Measurements from ENCODE around the gene ADAR.

The ADAR gene

DNA sequence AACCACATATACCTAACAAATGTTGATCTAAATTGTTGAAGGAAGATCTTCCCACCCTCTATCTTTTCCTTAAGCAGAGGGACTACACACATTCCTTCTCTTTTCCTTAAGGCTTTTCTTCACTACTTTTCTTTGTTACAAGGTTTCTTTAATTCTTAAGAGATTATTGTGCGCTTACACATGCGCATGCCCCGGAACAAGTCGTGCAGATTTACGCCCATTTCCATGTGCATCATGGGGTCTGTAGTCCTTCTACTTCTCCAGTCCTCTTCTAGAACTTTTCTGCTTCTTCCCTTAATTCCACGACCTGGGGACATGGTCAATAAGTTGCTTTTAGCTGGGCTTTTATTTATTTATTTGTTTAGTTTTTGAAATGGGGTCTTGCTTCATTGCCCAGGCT is 42.1 kb downstream of the ADAR start:
- no peak for ATAC-seq
- Mint-ChIP-seq H3K27ac (no peak overlapping the region), H3K36me3 (no peaks in the 10 kb centered on the region), H3K4me1 (peaks cover 12% of the 10 kb centered on the region), H3K27me3 (peaks cover 28% of the 10 kb centered on the region), H3K4me3 (no peak overlapping the region), H3K9me3 (no peaks in the 10 kb centered on the region)

DNA sequence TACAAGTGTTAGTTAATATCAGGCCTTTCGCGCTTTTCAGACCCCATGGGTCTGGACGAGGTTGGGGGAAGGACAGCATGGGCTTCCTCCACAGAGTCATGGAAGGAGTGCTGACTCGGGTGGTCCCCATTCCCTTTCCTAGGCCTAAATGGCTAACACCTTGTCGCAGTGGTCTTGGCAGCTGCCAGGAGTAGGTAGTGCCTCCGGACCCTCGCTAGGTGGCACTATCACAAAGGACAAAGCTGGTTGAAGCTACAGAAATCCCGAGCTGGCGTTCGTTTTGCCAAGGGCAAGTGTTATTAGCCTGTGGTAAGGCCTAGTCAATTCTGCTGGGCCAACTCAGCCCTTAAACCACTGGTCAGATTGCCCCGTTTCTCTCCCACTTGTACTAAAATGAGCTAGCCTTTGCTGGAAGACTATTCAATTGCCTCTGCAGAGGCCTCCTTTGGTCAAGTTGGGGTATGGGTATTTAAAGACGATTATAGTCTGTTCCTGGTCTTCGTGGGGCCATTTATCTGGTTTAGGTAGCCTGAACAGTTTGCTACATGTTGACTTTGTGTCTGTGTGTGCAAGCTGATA is 48.4 kb downstream of the ADAR start:
- Mint-ChIP-seq H3K36me3 (peaks cover 15% of the 10 kb centered on the region), H3K9me3 (no peaks in the 10 kb centered on the region), H3K27ac (peak overlapping the region; percentile 85), H3K4me1 (peaks cover 25% of the 10 kb centered on the region), H3K4me3 (peak overlapping the region; percentile 77), H3K27me3 (no peaks in the 10 kb centered on the region)
- peak; percentile 72 for ATAC-seq

DNA sequence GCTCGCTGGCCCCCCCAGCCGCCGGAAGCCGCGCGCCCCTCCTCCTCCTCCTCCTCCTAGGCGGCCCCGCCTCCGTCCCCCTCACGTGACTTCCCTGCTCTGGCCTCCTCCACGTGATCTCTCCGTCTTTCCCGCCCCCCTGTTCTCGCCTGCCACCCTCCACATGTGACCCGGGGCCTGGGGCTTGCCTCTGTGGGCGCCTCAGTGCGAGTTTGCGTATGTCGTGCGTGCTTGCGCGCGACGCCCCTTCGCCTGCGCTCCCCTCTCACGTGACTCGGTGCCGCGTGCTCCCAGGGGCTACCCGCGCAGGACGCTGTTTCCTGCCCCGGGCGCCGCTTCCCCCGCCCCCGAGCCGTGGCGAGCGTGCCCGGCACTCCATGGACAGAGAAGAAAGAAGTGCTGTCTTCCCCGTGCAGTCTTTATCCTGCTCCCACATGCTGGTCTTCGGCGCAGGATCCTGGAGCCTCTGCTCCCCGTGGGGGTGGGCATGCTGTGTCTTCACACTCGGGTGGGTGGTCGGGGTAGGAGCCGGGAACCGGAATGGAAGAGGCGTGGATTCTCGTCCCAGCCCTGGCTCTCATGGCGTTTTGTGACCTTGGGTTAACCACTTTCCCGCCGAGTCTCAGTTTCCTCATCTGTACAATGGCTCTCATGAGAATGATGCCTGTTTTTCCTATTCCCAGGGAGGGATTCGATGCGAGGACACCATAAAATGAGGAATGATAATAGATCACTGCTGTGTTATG is 49.1 kb downstream of the ADAR start:
- peak; percentile 96 for ATAC-seq
- Mint-ChIP-seq H3K27ac (peak overlapping the region; percentile 85), H3K4me3 (peak overlapping the region; percentile 77), H3K36me3 (peaks cover 18% of the 10 kb centered on the region), H3K27me3 (no peaks in the 10 kb centered on the region), H3K4me1 (peaks cover 25% of the 10 kb centered on the region), H3K9me3 (no peaks in the 10 kb centered on the region)

DNA sequence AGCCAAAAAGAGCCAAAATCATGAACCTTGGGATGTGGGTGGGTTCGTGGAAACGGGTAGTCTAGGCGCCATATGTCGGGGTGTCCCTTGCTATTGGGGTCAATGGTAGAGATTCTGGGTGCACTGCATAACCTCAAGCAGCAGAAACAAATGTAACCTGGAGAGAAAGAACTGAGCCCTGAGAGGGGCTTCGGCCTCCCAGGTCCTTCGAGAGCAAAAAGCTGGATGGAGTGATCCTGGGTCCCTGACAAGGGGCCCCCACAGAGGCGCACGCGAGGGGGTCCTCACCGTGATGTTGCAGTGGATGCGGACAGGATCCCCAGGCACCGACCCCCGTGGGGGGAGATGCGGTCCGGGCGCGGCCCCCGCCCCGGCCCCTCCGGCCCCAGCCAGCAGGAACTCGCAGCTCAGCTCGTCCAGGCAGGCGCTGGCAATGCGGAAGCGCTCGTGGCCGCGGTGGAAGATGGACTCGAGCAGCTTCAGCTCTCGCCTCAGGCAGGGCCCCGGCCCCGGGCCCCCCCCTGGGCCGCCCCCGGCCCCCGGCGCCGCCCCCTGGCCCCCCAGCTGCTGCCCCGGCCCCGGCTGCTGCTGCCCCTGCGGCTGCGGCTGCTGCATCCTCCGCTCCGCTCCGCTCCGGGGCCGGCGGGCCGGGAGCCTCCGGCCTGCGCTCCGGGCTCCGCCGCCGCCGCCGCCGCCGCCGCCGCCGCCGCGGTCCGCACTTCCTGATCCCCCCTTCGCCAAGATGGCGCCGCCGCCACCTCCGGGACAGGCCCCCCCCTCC is 49.9 kb downstream of the ADAR start, which contains the start of gene UBE2Q1:
Gene UBE2Q1, minus strand, starts transcription at position 724 of the 781 bp plus-strand sequence. Its CDS starts 109 bp downstream, at position 615.
- ATAC-seq: peak; percentile 29
- H3K4me1 Mint-ChIP-seq: peaks cover 25% of the 10 kb centered on the region
- no peaks in the 10 kb centered on the region for H3K27me3 Mint-ChIP-seq
- H3K9me3 Mint-ChIP-seq: no peaks in the 10 kb centered on the region
- peak within 1 kb of the TSS; percentile 86 for H3K4me3 Mint-ChIP-seq
- peaks cover 26% of the 10 kb centered on the region for H3K36me3 Mint-ChIP-seq
- H3K27ac Mint-ChIP-seq: peak within 1 kb of the TSS; percentile 85

DNA sequence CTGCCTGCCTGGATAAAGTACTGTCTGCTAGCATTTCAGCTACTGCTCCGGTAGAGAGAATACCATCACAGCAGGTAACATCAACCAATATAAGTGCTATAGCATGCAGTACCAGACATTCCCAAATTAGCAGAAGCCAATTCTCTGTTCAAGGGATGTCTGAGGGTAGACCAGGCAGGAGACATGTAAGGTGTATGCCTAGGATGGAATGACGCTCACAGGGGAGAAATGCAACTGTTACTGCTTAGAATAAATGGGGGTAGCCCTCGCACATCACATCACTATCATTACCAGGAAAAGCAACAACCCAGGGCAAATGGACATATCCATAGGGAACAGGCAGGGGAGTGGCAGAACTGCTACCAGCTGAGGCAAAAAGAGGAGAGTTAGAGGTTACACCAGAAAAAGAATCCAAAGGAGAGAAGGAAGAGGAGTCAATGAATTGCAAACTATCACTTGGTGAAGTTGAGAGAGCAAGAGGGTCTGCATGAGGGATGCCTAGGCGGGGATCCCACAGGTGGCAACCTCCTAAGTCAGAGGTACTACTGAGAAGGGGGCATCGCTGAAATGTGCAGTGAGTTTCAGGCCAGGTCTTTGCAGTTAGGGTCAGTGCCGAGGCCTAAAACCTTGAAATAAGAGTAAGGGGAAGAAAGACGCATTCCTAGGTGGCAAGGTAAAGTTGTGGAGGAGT is 50.6 kb downstream of the ADAR start:
- Mint-ChIP-seq H3K4me3 (peak overlapping the region; percentile 86), H3K27me3 (no peaks in the 10 kb centered on the region), H3K4me1 (peaks cover 25% of the 10 kb centered on the region), H3K9me3 (no peaks in the 10 kb centered on the region), H3K36me3 (peaks cover 31% of the 10 kb centered on the region), H3K27ac (peak overlapping the region; percentile 85)
- ATAC-seq: no peak

DNA sequence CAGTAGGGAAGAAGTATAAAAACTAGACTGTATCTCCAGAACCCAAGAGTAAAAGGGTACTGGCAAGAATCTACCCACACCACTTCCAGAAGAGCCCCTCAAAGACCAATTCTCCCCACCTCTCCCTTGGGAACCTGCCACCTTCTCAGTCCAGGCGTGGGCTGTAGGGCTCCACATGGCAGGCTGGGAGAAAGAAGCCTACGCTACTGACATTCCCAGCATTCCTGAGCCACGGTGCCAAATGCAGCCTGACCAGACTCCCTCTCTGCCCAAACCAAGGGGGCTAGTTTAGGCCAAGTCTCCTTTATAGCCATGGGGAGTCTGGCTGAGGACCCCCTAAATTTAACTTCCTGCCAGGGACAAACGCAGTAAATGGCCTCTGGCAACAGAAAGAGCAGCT is 51.6 kb downstream of the ADAR start:
- no peaks in the 10 kb centered on the region for H3K9me3 Mint-ChIP-seq
- no peak for ATAC-seq
- no peaks in the 10 kb centered on the region for H3K27me3 Mint-ChIP-seq
- H3K4me1 Mint-ChIP-seq: peaks cover 30% of the 10 kb centered on the region
- peaks cover 40% of the 10 kb centered on the region for H3K36me3 Mint-ChIP-seq
- peak overlapping the region; percentile 33 for H3K4me3 Mint-ChIP-seq
- H3K27ac Mint-ChIP-seq: peak overlapping the region; percentile 85

DNA sequence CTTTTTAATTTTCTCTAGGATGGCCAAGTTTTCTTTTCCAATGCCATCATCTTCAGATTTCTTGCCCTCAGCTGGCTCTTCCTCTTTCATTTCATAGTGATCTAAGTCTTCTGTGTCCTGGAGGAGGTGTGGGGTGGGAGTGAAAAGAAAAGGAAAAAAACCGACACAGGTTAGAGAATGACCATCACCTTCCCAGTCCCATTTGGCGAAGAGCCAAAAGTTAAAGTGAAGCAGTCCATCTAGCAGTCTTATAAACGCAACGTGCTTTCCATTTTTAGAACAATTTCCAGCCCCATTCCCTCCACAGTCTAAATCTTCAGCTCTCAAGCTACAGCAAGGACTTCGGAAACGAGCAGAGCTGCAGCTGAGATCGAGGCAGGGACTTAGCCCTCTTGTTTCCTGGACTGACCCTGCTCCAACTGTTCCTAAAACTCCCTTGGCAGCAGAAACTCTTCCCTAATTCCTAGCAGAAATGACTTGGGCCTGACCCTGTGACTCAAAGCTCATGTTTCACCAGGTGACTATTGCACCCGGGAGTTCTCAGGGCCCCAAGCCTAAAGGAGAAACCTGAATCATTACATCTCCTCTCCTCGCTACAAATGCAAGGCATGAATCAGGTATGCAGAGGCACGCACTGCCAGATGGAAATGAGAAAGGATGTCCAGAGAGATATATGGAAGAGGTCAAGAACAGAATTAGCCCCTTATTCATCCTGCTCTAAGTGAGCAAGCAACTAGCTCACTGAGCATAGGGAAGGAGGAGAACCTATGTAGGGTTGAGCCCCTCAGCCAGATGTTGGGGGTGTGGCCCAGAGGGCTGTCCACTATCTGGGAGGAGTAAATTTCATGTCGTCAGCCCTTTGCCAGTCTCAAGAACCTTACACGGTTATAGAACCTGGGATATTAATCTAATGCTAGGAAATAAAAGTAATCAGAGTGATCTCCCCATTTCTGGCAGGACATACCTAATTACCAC is 54.6 kb downstream of the ADAR start:
- no peak overlapping the region for H3K27ac Mint-ChIP-seq
- peaks cover 64% of the 10 kb centered on the region for H3K36me3 Mint-ChIP-seq
- H3K4me1 Mint-ChIP-seq: peaks cover 44% of the 10 kb centered on the region
- H3K4me3 Mint-ChIP-seq: no peak overlapping the region
- ATAC-seq: no peak
- no peaks in the 10 kb centered on the region for H3K9me3 Mint-ChIP-seq
- H3K27me3 Mint-ChIP-seq: no peaks in the 10 kb centered on the region

DNA sequence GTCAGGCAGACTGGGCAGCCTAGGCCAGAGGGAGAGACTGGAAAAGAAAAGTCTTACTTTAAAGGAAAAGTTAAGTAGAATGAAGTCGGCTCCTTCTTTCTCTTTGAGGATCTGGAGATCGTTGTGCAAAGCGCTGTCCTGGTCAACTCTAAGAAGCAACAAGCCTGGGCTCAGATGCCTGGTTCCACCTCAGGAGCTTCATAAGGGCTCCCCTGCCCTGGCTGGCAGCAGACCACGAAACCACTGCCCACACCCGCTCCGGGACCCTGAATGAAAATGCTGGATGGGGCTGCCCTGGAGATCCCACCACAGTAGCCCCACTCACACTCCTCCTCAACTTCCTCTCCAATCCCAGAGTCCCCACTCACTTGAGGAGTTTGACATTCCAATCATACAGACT is 56.0 kb downstream of the ADAR start:
- no peak overlapping the region for H3K27ac Mint-ChIP-seq
- H3K4me1 Mint-ChIP-seq: peaks cover 34% of the 10 kb centered on the region
- no peaks in the 10 kb centered on the region for H3K27me3 Mint-ChIP-seq
- H3K4me3 Mint-ChIP-seq: no peak overlapping the region
- ATAC-seq: no peak
- H3K36me3 Mint-ChIP-seq: peaks cover 64% of the 10 kb centered on the region
- no peaks in the 10 kb centered on the region for H3K9me3 Mint-ChIP-seq

DNA sequence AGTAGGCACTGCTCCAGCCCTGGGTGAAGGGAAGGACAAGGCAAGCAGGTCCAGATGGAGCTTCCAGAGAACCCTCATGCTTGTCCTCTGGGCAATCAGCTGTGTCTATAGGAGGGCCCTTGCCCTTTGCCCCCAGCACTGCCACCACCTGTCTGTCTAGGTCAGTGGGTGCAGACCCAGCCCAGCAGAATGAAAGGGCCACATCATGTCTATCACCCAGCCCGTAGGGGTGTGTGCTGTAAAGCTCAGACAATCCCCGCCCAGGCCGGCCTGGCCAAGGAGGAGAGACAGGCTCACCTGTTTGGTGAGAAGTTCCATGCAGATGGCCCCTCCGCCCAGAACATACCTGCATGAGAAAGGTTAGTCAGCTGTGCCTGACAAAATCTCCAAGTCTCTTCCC is 56.5 kb downstream of the ADAR start:
- H3K36me3 Mint-ChIP-seq: peaks cover 64% of the 10 kb centered on the region
- no peaks in the 10 kb centered on the region for H3K27me3 Mint-ChIP-seq
- no peak for ATAC-seq
- H3K9me3 Mint-ChIP-seq: no peaks in the 10 kb centered on the region
- H3K4me1 Mint-ChIP-seq: peaks cover 31% of the 10 kb centered on the region
- H3K27ac Mint-ChIP-seq: no peak overlapping the region
- no peak overlapping the region for H3K4me3 Mint-ChIP-seq

DNA sequence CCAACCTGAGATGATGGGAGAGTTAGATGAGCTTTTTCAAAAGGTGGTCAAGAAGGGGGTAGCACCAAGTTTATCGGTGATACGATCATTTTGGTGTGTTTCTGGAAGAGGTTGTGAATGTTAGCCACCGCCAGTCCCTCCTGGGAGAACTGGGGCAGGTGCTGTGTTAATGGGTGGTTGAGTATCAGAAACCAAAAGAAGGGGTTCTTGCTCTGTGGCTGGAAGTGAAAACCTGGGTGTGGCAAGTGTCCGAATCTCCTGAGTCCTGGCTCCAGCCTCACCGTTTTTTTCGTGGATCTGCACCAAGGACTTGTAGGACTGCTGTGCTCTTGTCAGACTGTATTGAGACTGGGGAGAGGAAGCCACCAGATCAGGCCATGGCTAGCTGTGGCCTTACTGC is 57.3 kb downstream of the ADAR start:
- Mint-ChIP-seq H3K9me3 (no peaks in the 10 kb centered on the region), H3K4me3 (no peak overlapping the region), H3K27ac (no peak overlapping the region), H3K36me3 (peaks cover 60% of the 10 kb centered on the region), H3K27me3 (no peaks in the 10 kb centered on the region), H3K4me1 (peaks cover 27% of the 10 kb centered on the region)
- no peak for ATAC-seq

DNA sequence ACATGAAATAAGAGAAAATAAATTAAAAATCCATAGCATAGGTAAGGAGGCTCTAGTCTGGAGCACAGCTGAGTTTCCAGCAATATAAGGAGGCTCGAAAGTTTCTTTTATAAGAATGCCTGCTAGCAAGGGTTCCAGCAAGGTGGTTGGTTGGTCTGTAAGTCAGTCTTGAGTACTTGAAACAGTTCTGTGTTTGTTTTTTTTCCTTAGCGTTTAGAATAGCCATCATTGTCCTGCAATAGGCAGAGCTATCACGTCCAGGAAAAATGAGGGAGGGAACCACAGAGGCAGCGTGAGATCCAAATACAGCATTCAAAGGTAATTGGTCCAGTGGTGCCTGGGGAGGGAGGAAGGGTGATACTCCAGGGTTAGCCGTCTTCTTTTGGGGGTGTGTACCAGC is 57.9 kb downstream of the ADAR start:
- ATAC-seq: no peak
- H3K27ac Mint-ChIP-seq: no peak overlapping the region
- H3K4me1 Mint-ChIP-seq: peaks cover 27% of the 10 kb centered on the region
- H3K36me3 Mint-ChIP-seq: peaks cover 54% of the 10 kb centered on the region
- no peaks in the 10 kb centered on the region for H3K9me3 Mint-ChIP-seq
- no peak overlapping the region for H3K4me3 Mint-ChIP-seq
- H3K27me3 Mint-ChIP-seq: peaks cover under 1% of the 10 kb centered on the region

DNA sequence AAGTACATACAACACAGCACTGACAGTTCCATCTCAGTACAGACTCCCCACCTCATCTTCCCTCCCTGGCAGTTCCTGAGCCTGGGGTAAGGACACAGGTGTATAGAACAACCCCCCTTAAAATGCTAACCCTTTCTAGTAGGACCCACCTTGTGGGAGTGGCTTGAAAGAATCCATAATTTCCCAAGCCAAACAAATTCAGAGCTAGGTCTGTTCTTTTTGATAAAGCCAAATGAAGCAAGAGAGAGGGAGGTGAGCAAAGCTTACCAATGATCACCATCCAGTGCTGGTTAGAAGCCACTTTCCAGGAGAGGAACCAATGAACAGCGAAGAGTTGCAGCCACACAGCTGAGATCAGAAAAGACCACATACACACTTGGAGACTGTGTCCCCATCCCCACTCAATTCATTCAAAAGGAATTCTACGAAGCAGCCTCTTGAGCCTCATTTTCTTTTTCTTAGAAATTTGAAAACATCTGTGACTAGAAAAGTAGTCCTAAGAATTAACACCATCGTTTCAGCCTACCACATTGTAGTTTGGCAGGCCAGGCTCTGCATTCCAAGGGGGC is 58.7 kb downstream of the ADAR start:
- Mint-ChIP-seq H3K9me3 (no peaks in the 10 kb centered on the region), H3K4me3 (no peak overlapping the region), H3K4me1 (peaks cover 27% of the 10 kb centered on the region), H3K27me3 (peaks cover 8% of the 10 kb centered on the region), H3K36me3 (peaks cover 47% of the 10 kb centered on the region), H3K27ac (no peak overlapping the region)
- no peak for ATAC-seq

DNA sequence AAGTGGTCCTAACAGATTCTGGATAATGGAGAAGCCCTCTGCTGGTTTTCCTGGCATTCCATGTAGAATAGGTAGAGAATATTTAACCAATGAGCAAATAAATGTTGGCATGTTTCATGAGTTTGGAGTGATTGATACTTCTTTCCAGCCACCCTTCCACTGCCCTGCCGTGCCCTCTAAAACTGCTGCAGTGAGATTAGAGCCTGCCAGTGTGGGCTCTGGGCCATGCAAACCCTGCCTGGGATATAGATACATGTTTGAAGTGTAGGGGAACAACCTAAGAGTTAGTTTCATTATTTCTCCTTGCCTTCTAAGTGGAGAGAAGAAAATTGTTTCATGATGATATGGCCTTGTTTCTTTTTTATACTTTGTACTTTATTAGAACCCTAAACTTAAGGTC is 60.0 kb downstream of the ADAR start:
- Mint-ChIP-seq H3K36me3 (peaks cover 37% of the 10 kb centered on the region), H3K27me3 (peaks cover 8% of the 10 kb centered on the region), H3K9me3 (no peaks in the 10 kb centered on the region), H3K4me1 (peaks cover 27% of the 10 kb centered on the region), H3K4me3 (no peak overlapping the region), H3K27ac (no peak overlapping the region)
- ATAC-seq: no peak
